ENCODE measurements around the gene NOTCH1. TPM values are rescaled to one million over a fixed set of nuclear protein-coding genes. Genes with fewer than 3 reads are reported as not detected.

NOTCH1 gene
- total RNA-seq (2022; extraction: Qiagen RNA extraction) = 9.4 to 12.4 TPM (median 11.2 TPM) in 5 replicates

GRCh38 chr9:136545965-136546696, at the start of gene NOTCH1:
Gene NOTCH1 (minus strand): TSS chr9:136546048. CDS start chr9:136545786, 262 bp downstream.

GRCh38 chr9:136482793-136483588, 62.9 kb downstream of the NOTCH1 start, which contains the start of gene SEC16A:
Gene SEC16A (minus strand): TSS chr9:136483040. CDS start chr9:136477615, 5,425 bp downstream.

Other genes starting within 250 kb of the NOTCH1 start
- gene CCDC187, start 242.0 kb downstream of the NOTCH1 start, total RNA-seq (2022; extraction: Qiagen RNA extraction) = 0.01 to 0.03 TPM (median 0.03 TPM) in 3 of 5 replicates, not detected in the others
- gene GPSM1, start 218.5 kb downstream of the NOTCH1 start, total RNA-seq (2022; extraction: Qiagen RNA extraction) = 9.6 to 16.0 TPM (median 14.4 TPM) in 5 replicates
- gene DNLZ, start 182.3 kb downstream of the NOTCH1 start, total RNA-seq (2022; extraction: Qiagen RNA extraction) = 22.3 to 40.6 TPM (median 37.1 TPM) in 5 replicates
- gene CARD9, start 172.4 kb downstream of the NOTCH1 start, total RNA-seq (2022; extraction: Qiagen RNA extraction) = 0.45 to 2.1 TPM (median 1.1 TPM) in 5 replicates
- gene SNAPC4, start 145.9 kb downstream of the NOTCH1 start, total RNA-seq (2022; extraction: Qiagen RNA extraction) = 10.4 to 12.4 TPM (median 11.7 TPM) in 5 replicates
- 58.8 to 68.5 TPM (median 67.1 TPM) in 5 replicates for gene ENTR1, start 135.4 kb downstream of the NOTCH1 start, total RNA-seq (2022; extraction: Qiagen RNA extraction)
- 76.9 to 119 TPM (median 80.6 TPM) in 5 replicates for gene PMPCA, start 135.4 kb downstream of the NOTCH1 start, total RNA-seq (2022; extraction: Qiagen RNA extraction)
- 13.7 to 23.1 TPM (median 20.4 TPM) in 5 replicates for gene INPP5E, start 106.2 kb downstream of the NOTCH1 start, total RNA-seq (2022; extraction: Qiagen RNA extraction)
- gene SEC16A, start 63.0 kb downstream of the NOTCH1 start, total RNA-seq (2022; extraction: Qiagen RNA extraction) = 53.0 to 62.2 TPM (median 56.8 TPM) in 5 replicates
- 38.6 to 58.2 TPM (median 57.2 TPM) in 5 replicates for gene EGFL7, start 116.9 kb upstream of the NOTCH1 start, total RNA-seq (2022; extraction: Qiagen RNA extraction)
- gene AGPAT2, start 141.4 kb upstream of the NOTCH1 start, total RNA-seq (2022; extraction: Qiagen RNA extraction) = 71.0 to 109 TPM (median 106 TPM) in 5 replicates
- 6.1 to 9.8 TPM (median 9.3 TPM) in 5 replicates for gene DIPK1B, start 166.5 kb upstream of the NOTCH1 start, total RNA-seq (2022; extraction: Qiagen RNA extraction)
- gene LCN10, start 196.9 kb upstream of the NOTCH1 start, total RNA-seq (2022; extraction: Qiagen RNA extraction) = 0.03 to 0.14 TPM in 2 of 5 replicates, not detected in the others
- gene LCN6, start 202.5 kb upstream of the NOTCH1 start, total RNA-seq (2022; extraction: Qiagen RNA extraction) = not detected in 5 replicates
- not detected in 5 replicates for gene LCN8, start 212.2 kb upstream of the NOTCH1 start, total RNA-seq (2022; extraction: Qiagen RNA extraction)
- gene LCN15, start 218.5 kb upstream of the NOTCH1 start, total RNA-seq (2022; extraction: Qiagen RNA extraction) = 0.05 to 0.09 TPM (median 0.09 TPM) in 3 of 5 replicates, not detected in the others
- 64.4 to 82.3 TPM (median 79.7 TPM) in 5 replicates for gene TMEM141, start 245.3 kb upstream of the NOTCH1 start, total RNA-seq (2022; extraction: Qiagen RNA extraction)

Measured in A549 treated with AZD2906 at 1 μM for 4 hours (cell line).